Epithelial cell of proximal tubule (primary cell): ENCODE measurements around the gene MAP4K2. TPM values are rescaled to one million over a fixed set of nuclear protein-coding genes. Genes with fewer than 3 reads are reported as not detected.

Experiments
- DNase-seq: peaks from one replicate; pipeline ENCODE4 v3.0.0-alpha.2; 2011; ENCODE audit warnings: low read depth
- H3K4me3 ChIP-seq: 2 replicates; pipeline ENCODE4 v1.5.1; 2011; ENCODE audit warnings: low read depth, mild to moderate bottlenecking, low read length
- CTCF ChIP-seq: conservative IDR thresholded peaks from 2 replicates; pipeline ENCODE4 v1.5.1; 2012; ENCODE audit warnings: low read depth, mild to moderate bottlenecking, low read length
- total RNA-seq: library from RNA; depleted of rRNA; stranded (reverse); fragments of >200 nt; gene quantifications from 2 replicates; pipeline ENCODE4 v1.2.3, GENCODE V29; 2015

MAP4K2 gene
- total RNA-seq, 1 donor from 2014 or later, result 52.4 TPM

GRCh38 chr11:64842366-64842759 is 39.3 kb upstream of the MAP4K2 start:
- H3K4me3 ChIP-seq, result no peak overlapping the region
- DNase-seq, result no peak
- TF ChIP-seq CTCF, result no peak

- H3K4me3 ChIP-seq, result no peak overlapping the region
- no peak for DNase-seq
- no peak for TF ChIP-seq CTCF
Measured at GRCh38 chr11:64841592-64842365, 38.8 kb upstream of the MAP4K2 start.

- no peak for DNase-seq
- no peak overlapping the region for H3K4me3 ChIP-seq
- no peak for TF ChIP-seq CTCF
Measured at GRCh38 chr11:64839887-64840782, 37.1 kb upstream of the MAP4K2 start.

GRCh38 chr11:64839335-64839734 is 36.3 kb upstream of the MAP4K2 start:
- no peak for TF ChIP-seq CTCF
- H3K4me3 ChIP-seq, result no peak overlapping the region
- DNase-seq, result no peak

- no peak overlapping the region for H3K4me3 ChIP-seq
- TF ChIP-seq CTCF, result no peak
- no peak for DNase-seq
Measured at GRCh38 chr11:64838600-64839334, 35.8 kb upstream of the MAP4K2 start.

- H3K4me3 ChIP-seq, result no peak overlapping the region
- TF ChIP-seq CTCF, result no peak
- DNase-seq, result no peak
Measured at GRCh38 chr11:64837887-64838351, 34.9 kb upstream of the MAP4K2 start.
